Panc1 (cell line): Measurements from ENCODE around the gene NUCB2. TPM values are rescaled to one million over a fixed set of nuclear protein-coding genes. Genes with fewer than 3 reads are reported as not detected.

Experiments used
- ATAC-seq: fragments of 200-7000 bp; cut with Tn5 transposase; 2 replicates; pipeline ENCODE4 v1.9.1; 2020; ENCODE audit warnings: mild to moderate bottlenecking, moderate library complexity
- BruUV-seq: library from RNA; stranded (reverse); fragments of 400-500 nt; replicated peaks from 2 replicates; lab custom pipeline; 2021; lab: Mats Ljungman, UMichigan
- CTCF ChIA-PET: fragments of 300-600 bp; sonication (Branson Sonifier 250); formaldehyde crosslinking; loops from one replicate; lab custom pipeline; 2022; ENCODE audit warnings: antibody characterized with exemption; lab: Charles Lee
- POLR2A ChIA-PET: fragments of 300-600 bp; sonication (Branson Sonifier 250); formaldehyde crosslinking; loops from one replicate; lab custom pipeline; 2022; ENCODE audit warnings: antibody characterized with exemption; lab: Charles Lee
- DNase-seq: peaks from one replicate; pipeline ENCODE4 v3.0.0-alpha.2; 2010; ENCODE audit warnings: low read depth, low spot score
- H3K27ac ChIP-seq: 2 replicates; pipeline ENCODE4 v1.5.1; 2011; ENCODE audit warnings: mild to moderate bottlenecking, low read length, inconsistent platforms
- H3K27me3 ChIP-seq: fragments of 200-500 bp; sonication (Bioruptor generic); 2 replicates; pipeline ENCODE4 v1.6.0; 2014; ENCODE audit warnings: low read length, inconsistent platforms; ENCODE audit not compliant: control insufficient read depth, insufficient read depth
- H3K36me3 ChIP-seq: fragments of 200-500 bp; sonication (Bioruptor generic); 2 replicates; pipeline ENCODE4 v1.5.1; 2014; ENCODE audit warnings: inconsistent platforms, mild to moderate bottlenecking, low read length, moderate library complexity; ENCODE audit not compliant: control insufficient read depth, insufficient read depth
- H3K4me1 ChIP-seq: 2 replicates; pipeline ENCODE4 v1.5.1; 2011; ENCODE audit warnings: inconsistent platforms, mild to moderate bottlenecking, low read length, moderate library complexity; ENCODE audit not compliant: control insufficient read depth, insufficient read depth
- H3K4me3 ChIP-seq, 2 experiments: 2 replicates each; pipeline ENCODE4 v1.5.1; 2011 to 2012; ENCODE audit warnings: low read depth in 2 of 2, low read length in 2 of 2, mild to moderate bottlenecking in 2 of 2, inconsistent platforms in 1 of 2, moderate library complexity in 1 of 2
- H3K9me3 ChIP-seq: fragments of 200-500 bp; sonication (Bioruptor generic); 2 replicates; pipeline ENCODE4 v1.5.1; 2014; ENCODE audit warnings: low read depth, mild to moderate bottlenecking, inconsistent platforms, low read length, moderate library complexity; ENCODE audit not compliant: control insufficient read depth, insufficient read depth
- POLR2AphosphoS5 ChIP-seq: IDR thresholded peaks from 2 replicates; pipeline ENCODE4 v1.6.1; 2012; ENCODE audit warnings: mild to moderate bottlenecking, low read depth, low read length, moderate library complexity
- SIN3A ChIP-seq: IDR thresholded peaks from 2 replicates; pipeline ENCODE4 v1.6.1; 2012; ENCODE audit warnings: low read depth, mild to moderate bottlenecking, low read length, moderate library complexity, borderline replicate concordance; ENCODE audit not compliant: insufficient read depth
- TCF7L2 ChIP-seq: IDR thresholded peaks from 2 replicates; pipeline ENCODE4 v1.6.1; 2011; ENCODE audit warnings: mild to moderate bottlenecking, low read depth, low read length, inconsistent platforms
- in situ Hi-C: cut with HindIII; loops from 2 replicates; pipeline ENCODE4 v1.10.0; 2016; ENCODE audit warnings: low sequenced_read_pairs, low pct_unique_long_range_greater_than_20kb
- intact Hi-C: fragments of 100-400 bp; cut with micrococcal nuclease; formaldehyde crosslinking; loops from one replicate; pipeline ENCODE4 v1.10.0; 2022; ENCODE audit not compliant: unreplicated experiment
- total RNA-seq: library from RNA; stranded (reverse); gene quantifications from one replicate; pipeline ENCODE4 v1.2.1, GENCODE V29; 2021; ENCODE audit not compliant: unreplicated experiment
- TF ChIP-seq, protein P1 (sequence below): fragments of 450-650 bp; IDR thresholded peaks from 2 replicates; pipeline ENCODE4 v1.5.1; 2017; ENCODE audit warnings: mild to moderate bottlenecking
- TF ChIP-seq, protein P2 (sequence below), 2 experiments: IDR thresholded peaks; 2 replicates each; pipeline ENCODE4 v1.6.1; 2011 to 2012; ENCODE audit warnings: low read depth in 2 of 2, control low read depth in 1 of 2, low read length in 1 of 2, mild to moderate bottlenecking in 1 of 2, moderate library complexity in 1 of 2; ENCODE audit not compliant: insufficient read depth in 1 of 2

Gene NUCB2
- total RNA-seq, 1 experiment from 2014 or later, result 62.2 TPM

DNA sequence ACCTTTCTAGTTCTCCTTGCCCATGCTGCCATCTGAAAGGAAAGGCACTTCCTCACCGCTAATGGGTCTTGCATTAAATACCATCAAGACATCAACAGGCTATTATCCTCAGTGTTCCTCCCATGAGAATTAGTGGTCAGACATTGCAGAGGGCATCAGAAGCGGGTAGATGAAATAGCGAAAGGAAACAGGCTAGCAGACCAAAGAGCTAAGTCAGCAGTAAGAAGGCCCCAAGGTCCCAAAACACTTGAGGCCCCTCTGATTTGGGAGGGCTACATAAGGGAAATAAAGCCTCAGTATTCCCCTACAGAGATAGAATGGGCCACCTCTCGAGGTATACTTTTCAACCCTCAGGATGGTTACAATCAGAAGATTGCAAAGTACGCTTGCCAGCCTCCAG is 99.0 kb downstream of the NUCB2 start:
- DNase-seq (no peak), ATAC-seq (no peak)
- no peak for TF ChIP-seq TCF7L2
- TF ChIP-seq, protein P1, sequence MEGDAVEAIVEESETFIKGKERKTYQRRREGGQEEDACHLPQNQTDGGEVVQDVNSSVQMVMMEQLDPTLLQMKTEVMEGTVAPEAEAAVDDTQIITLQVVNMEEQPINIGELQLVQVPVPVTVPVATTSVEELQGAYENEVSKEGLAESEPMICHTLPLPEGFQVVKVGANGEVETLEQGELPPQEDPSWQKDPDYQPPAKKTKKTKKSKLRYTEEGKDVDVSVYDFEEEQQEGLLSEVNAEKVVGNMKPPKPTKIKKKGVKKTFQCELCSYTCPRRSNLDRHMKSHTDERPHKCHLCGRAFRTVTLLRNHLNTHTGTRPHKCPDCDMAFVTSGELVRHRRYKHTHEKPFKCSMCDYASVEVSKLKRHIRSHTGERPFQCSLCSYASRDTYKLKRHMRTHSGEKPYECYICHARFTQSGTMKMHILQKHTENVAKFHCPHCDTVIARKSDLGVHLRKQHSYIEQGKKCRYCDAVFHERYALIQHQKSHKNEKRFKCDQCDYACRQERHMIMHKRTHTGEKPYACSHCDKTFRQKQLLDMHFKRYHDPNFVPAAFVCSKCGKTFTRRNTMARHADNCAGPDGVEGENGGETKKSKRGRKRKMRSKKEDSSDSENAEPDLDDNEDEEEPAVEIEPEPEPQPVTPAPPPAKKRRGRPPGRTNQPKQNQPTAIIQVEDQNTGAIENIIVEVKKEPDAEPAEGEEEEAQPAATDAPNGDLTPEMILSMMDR, result no peak
- TF ChIP-seq SIN3A, result no peak
- no peak for TF ChIP-seq POLR2AphosphoS5
- TF ChIP-seq, protein P2, sequence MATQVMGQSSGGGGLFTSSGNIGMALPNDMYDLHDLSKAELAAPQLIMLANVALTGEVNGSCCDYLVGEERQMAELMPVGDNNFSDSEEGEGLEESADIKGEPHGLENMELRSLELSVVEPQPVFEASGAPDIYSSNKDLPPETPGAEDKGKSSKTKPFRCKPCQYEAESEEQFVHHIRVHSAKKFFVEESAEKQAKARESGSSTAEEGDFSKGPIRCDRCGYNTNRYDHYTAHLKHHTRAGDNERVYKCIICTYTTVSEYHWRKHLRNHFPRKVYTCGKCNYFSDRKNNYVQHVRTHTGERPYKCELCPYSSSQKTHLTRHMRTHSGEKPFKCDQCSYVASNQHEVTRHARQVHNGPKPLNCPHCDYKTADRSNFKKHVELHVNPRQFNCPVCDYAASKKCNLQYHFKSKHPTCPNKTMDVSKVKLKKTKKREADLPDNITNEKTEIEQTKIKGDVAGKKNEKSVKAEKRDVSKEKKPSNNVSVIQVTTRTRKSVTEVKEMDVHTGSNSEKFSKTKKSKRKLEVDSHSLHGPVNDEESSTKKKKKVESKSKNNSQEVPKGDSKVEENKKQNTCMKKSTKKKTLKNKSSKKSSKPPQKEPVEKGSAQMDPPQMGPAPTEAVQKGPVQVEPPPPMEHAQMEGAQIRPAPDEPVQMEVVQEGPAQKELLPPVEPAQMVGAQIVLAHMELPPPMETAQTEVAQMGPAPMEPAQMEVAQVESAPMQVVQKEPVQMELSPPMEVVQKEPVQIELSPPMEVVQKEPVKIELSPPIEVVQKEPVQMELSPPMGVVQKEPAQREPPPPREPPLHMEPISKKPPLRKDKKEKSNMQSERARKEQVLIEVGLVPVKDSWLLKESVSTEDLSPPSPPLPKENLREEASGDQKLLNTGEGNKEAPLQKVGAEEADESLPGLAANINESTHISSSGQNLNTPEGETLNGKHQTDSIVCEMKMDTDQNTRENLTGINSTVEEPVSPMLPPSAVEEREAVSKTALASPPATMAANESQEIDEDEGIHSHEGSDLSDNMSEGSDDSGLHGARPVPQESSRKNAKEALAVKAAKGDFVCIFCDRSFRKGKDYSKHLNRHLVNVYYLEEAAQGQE (IDR thresholded peaks at IDR 0.05; ENCODE audit: insufficient read depth in 1 of 2, low read depth in 2 of 2, low read length in 1 of 2), result no peak
- intact Hi-C loops (no loop called here), in situ Hi-C loops (no loop called here)
- no TSS peak for BruUV-seq
- Histone ChIP-seq H3K4me1 (no peaks in the 10 kb centered on the region), H3K4me3 (no peak overlapping the region), H3K27me3 (no peaks in the 10 kb centered on the region), H3K9me3 (peaks cover 21% of the 10 kb centered on the region; the same call in 1 of the 2 replicates), H3K27ac (no peak overlapping the region), H3K36me3 (no peaks in the 10 kb centered on the region)
- ChIA-PET POLR2A (no interaction called here), CTCF (no interaction called here)

DNA sequence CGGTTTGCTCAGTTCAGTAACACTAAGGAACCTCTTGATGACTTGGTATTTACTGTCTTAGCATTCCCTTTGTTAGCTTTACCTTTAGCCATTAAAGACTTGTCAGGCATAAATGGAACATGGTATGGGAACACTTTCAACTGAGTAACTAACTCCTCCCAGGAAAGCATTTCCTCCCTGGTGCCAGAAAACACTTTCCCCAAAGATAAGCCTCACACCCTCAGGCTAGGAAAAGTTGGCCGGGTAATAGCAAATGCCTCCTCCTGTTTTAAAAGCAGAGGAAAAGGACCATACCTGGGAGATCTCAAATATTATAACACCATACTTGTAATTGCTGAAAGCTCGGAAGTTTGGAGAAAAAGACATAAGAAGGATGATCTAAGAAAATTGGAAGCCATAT is 100.0 kb downstream of the NUCB2 start:
- ChIA-PET POLR2A (no interaction called here), CTCF (no interaction called here)
- no peaks in the 10 kb centered on the region for H3K4me1 ChIP-seq
- peaks cover 11% of the 10 kb centered on the region; the same call in 1 of the 2 replicates for H3K9me3 ChIP-seq
- in situ Hi-C loops (no loop called here), intact Hi-C loops (no loop called here)
- H3K27me3 ChIP-seq, result no peaks in the 10 kb centered on the region
- no peaks in the 10 kb centered on the region for H3K36me3 ChIP-seq
- no TSS peak for BruUV-seq
- TF ChIP-seq TCF7L2 (no peak), SIN3A (no peak), POLR2AphosphoS5 (no peak)
- TF ChIP-seq, protein P2 (IDR thresholded peaks at IDR 0.05; ENCODE audit: insufficient read depth in 1 of 2, low read depth in 2 of 2, low read length in 1 of 2), result no peak
- TF ChIP-seq, protein P1, result no peak
- no peak for DNase-seq
- H3K27ac ChIP-seq, result no peak overlapping the region
- ATAC-seq, result no peak
- no peak overlapping the region for H3K4me3 ChIP-seq
